Stimulated activated CD4-positive, alpha-beta T cell treated with anti-CD3 and anti-CD28 coated beads, Interleukin-2, amount 100 ng/mL, for 24 hours (primary cell): ENCODE results near the gene POU2AF3.

Experiments
- DNase-seq, 2 donors: peaks; one replicate each; pipeline ENCODE4 v3.0.0-alpha.2; 2020

Gene POU2AF3

GRCh38 chr11:111329306-111330204 is 31.2 kb downstream of the POU2AF3 start:
- DNase-seq = no peak

- DNase-seq = no peak
Observed at GRCh38 chr11:111330234-111330893, 32.0 kb downstream of the POU2AF3 start.

- no peak for DNase-seq
Observed at GRCh38 chr11:111331711-111332479, 33.5 kb downstream of the POU2AF3 start.

- DNase-seq = no peak
Observed at GRCh38 chr11:111334532-111335502, 36.5 kb downstream of the POU2AF3 start.

GRCh38 chr11:111335549-111335948 is 37.2 kb downstream of the POU2AF3 start:
- no peak for DNase-seq

- no peak for DNase-seq
Observed at GRCh38 chr11:111336062-111336461, 37.7 kb downstream of the POU2AF3 start.

GRCh38 chr11:111336582-111337256 is 38.4 kb downstream of the POU2AF3 start:
- DNase-seq = no peak

- DNase-seq = no peak
Observed at GRCh38 chr11:111339758-111340388, 41.5 kb downstream of the POU2AF3 start.

- DNase-seq = no peak
Observed at GRCh38 chr11:111342329-111342728, 44.0 kb downstream of the POU2AF3 start.

GRCh38 chr11:111344032-111344431 is 45.7 kb downstream of the POU2AF3 start:
- no peak for DNase-seq

GRCh38 chr11:111347002-111347722 is 48.8 kb downstream of the POU2AF3 start:
- DNase-seq = no peak

- DNase-seq = no peak
Observed at GRCh38 chr11:111347723-111348115, 49.4 kb downstream of the POU2AF3 start.

GRCh38 chr11:111348147-111348546 is 49.8 kb downstream of the POU2AF3 start:
- no peak for DNase-seq

GRCh38 chr11:111349191-111349695 is 50.9 kb downstream of the POU2AF3 start:
- DNase-seq = no peak

GRCh38 chr11:111350811-111351210 is 52.5 kb downstream of the POU2AF3 start:
- no peak for DNase-seq

- no peak for DNase-seq
Observed at GRCh38 chr11:111351374-111352055, 53.2 kb downstream of the POU2AF3 start.

GRCh38 chr11:111352231-111352746 is 53.9 kb downstream of the POU2AF3 start:
- DNase-seq = no peak

- DNase-seq = no peak
Observed at GRCh38 chr11:111352935-111353710, 54.8 kb downstream of the POU2AF3 start.
